ENCODE results near the gene ARMC9.

The ARMC9 gene

GRCh38 chr2:231308219-231308618, 109.8 kb downstream of the ARMC9 start:
- H3K9me3 Mint-ChIP-seq: no peaks in the 10 kb centered on the region
- no peak overlapping the region for H3K27ac Mint-ChIP-seq
- no peak overlapping the region for H3K4me3 Mint-ChIP-seq
- H3K36me3 Mint-ChIP-seq (ENCODE audit: low read depth): no peaks in the 10 kb centered on the region
- no peaks in the 10 kb centered on the region for H3K4me1 Mint-ChIP-seq (ENCODE audit: low read depth)
- peaks cover 8% of the 10 kb centered on the region for H3K27me3 Mint-ChIP-seq (ENCODE audit: low read depth)

GRCh38 chr2:231308631-231309428, 110.4 kb downstream of the ARMC9 start:
- no peaks in the 10 kb centered on the region for H3K9me3 Mint-ChIP-seq
- H3K4me1 Mint-ChIP-seq (ENCODE audit: low read depth): no peaks in the 10 kb centered on the region
- no peak overlapping the region for H3K4me3 Mint-ChIP-seq
- no peaks in the 10 kb centered on the region for H3K36me3 Mint-ChIP-seq (ENCODE audit: low read depth)
- H3K27me3 Mint-ChIP-seq (ENCODE audit: low read depth): peaks cover 8% of the 10 kb centered on the region
- H3K27ac Mint-ChIP-seq: no peak overlapping the region

GRCh38 chr2:231312066-231312465, 113.6 kb downstream of the ARMC9 start:
- Mint-ChIP-seq H3K27me3 (ENCODE audit: low read depth) (no peaks in the 10 kb centered on the region), H3K4me3 (no peak overlapping the region), H3K27ac (no peak overlapping the region), H3K36me3 (ENCODE audit: low read depth) (no peaks in the 10 kb centered on the region), H3K4me1 (ENCODE audit: low read depth) (no peaks in the 10 kb centered on the region), H3K9me3 (no peaks in the 10 kb centered on the region)

- Mint-ChIP-seq H3K4me1 (ENCODE audit: low read depth) (no peaks in the 10 kb centered on the region), H3K36me3 (ENCODE audit: low read depth) (no peaks in the 10 kb centered on the region), H3K4me3 (no peak overlapping the region), H3K27ac (no peak overlapping the region), H3K9me3 (peaks cover 9% of the 10 kb centered on the region), H3K27me3 (ENCODE audit: low read depth) (peaks cover 8% of the 10 kb centered on the region)
These were observed 117.5 kb downstream of the ARMC9 start for GRCh38 chr2:231315896-231316295.

- Mint-ChIP-seq H3K36me3 (ENCODE audit: low read depth) (no peaks in the 10 kb centered on the region), H3K9me3 (peaks cover 9% of the 10 kb centered on the region), H3K27ac (no peak overlapping the region), H3K4me1 (ENCODE audit: low read depth) (no peaks in the 10 kb centered on the region), H3K4me3 (no peak overlapping the region), H3K27me3 (ENCODE audit: low read depth) (peaks cover 22% of the 10 kb centered on the region)
These were observed 119.1 kb downstream of the ARMC9 start for GRCh38 chr2:231317579-231317978.

DNA sequence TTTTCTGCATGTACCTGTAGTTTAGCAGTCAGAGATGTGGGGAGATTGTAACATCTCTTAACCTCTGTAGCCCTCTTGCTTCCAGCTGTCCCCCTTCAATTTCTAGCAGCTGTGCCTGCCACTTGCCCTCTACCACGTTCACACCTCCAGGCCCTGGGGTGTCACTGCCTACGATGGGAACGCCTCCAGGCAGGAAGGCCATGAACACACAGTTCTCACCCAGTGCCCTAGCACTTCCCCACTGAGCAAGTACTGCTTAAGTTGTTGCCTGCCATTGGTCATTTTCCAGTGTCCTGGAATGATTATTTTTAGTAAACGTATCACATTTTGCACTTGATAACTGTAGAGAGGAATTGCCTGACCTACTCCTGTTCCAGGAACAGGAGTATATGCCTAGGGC, 120.0 kb downstream of the ARMC9 start:
- Mint-ChIP-seq H3K27me3 (ENCODE audit: low read depth) (peaks cover 26% of the 10 kb centered on the region), H3K9me3 (peaks cover 9% of the 10 kb centered on the region), H3K4me1 (ENCODE audit: low read depth) (no peaks in the 10 kb centered on the region), H3K36me3 (ENCODE audit: low read depth) (no peaks in the 10 kb centered on the region), H3K4me3 (no peak overlapping the region), H3K27ac (no peak overlapping the region)

DNA sequence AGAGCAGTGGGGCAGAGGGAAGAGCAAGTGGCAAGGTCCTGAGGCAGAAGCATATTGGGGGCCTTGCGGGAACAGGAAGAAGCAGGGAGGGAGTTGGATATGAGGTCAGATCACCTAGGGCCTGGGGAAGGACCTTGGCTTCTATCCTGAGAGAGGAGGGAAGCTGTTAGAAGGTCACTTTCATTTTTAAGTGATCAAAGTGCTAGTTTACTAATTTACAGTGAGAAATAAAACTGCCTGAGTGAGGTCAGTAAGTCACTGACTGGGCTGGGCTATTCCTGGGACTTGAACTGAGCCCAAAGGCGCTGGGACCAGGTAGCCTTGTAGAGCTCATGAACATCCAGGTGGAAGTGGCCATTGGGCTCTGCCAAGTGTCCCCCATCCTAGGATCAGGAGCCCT, 120.5 kb downstream of the ARMC9 start:
- H3K27ac Mint-ChIP-seq: no peak overlapping the region
- no peaks in the 10 kb centered on the region for H3K4me1 Mint-ChIP-seq (ENCODE audit: low read depth)
- H3K4me3 Mint-ChIP-seq: no peak overlapping the region
- no peaks in the 10 kb centered on the region for H3K36me3 Mint-ChIP-seq (ENCODE audit: low read depth)
- peaks cover 9% of the 10 kb centered on the region for H3K9me3 Mint-ChIP-seq
- peaks cover 26% of the 10 kb centered on the region for H3K27me3 Mint-ChIP-seq (ENCODE audit: low read depth)

GRCh38 chr2:231319867-231320266, 121.4 kb downstream of the ARMC9 start:
- no peaks in the 10 kb centered on the region for H3K4me1 Mint-ChIP-seq (ENCODE audit: low read depth)
- peaks cover 26% of the 10 kb centered on the region for H3K27me3 Mint-ChIP-seq (ENCODE audit: low read depth)
- H3K4me3 Mint-ChIP-seq: no peak overlapping the region
- H3K9me3 Mint-ChIP-seq: peaks cover 9% of the 10 kb centered on the region
- no peaks in the 10 kb centered on the region for H3K36me3 Mint-ChIP-seq (ENCODE audit: low read depth)
- H3K27ac Mint-ChIP-seq: no peak overlapping the region

GRCh38 chr2:231321021-231321420, 122.6 kb downstream of the ARMC9 start:
- Mint-ChIP-seq H3K4me1 (ENCODE audit: low read depth) (no peaks in the 10 kb centered on the region), H3K4me3 (no peak overlapping the region), H3K36me3 (ENCODE audit: low read depth) (no peaks in the 10 kb centered on the region), H3K27ac (no peak overlapping the region), H3K27me3 (ENCODE audit: low read depth) (peaks cover 26% of the 10 kb centered on the region), H3K9me3 (peaks cover 9% of the 10 kb centered on the region)

GRCh38 chr2:231321556-231322334, 123.3 kb downstream of the ARMC9 start:
- peaks cover 9% of the 10 kb centered on the region for H3K9me3 Mint-ChIP-seq
- no peak overlapping the region for H3K4me3 Mint-ChIP-seq
- H3K36me3 Mint-ChIP-seq (ENCODE audit: low read depth): no peaks in the 10 kb centered on the region
- H3K27me3 Mint-ChIP-seq (ENCODE audit: low read depth): peaks cover 26% of the 10 kb centered on the region
- H3K4me1 Mint-ChIP-seq (ENCODE audit: low read depth): no peaks in the 10 kb centered on the region
- H3K27ac Mint-ChIP-seq: no peak overlapping the region

DNA sequence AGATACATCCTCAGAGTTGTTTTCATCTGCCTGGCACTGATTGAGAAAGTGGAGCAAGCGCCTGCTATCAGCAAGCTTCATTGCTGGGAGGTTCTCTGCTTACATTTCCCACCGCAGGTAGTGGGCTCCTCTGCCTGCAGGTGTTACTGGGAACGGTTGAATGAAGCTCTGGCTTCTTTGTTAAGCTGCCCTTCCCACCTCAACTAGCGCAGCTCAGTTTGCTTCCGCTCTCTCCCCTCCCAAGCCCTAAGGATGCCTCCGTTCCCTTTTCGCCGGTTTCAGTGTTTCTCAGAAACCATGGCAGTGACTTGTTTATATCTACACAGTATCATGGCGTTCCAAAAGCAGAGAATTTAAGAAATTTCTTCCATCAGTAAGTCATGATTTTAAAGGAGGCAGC, 124.9 kb downstream of the ARMC9 start:
- Mint-ChIP-seq H3K4me1 (ENCODE audit: low read depth) (no peaks in the 10 kb centered on the region), H3K27ac (no peak overlapping the region), H3K27me3 (ENCODE audit: low read depth) (peaks cover 26% of the 10 kb centered on the region), H3K36me3 (ENCODE audit: low read depth) (no peaks in the 10 kb centered on the region), H3K9me3 (no peaks in the 10 kb centered on the region), H3K4me3 (no peak overlapping the region)

DNA sequence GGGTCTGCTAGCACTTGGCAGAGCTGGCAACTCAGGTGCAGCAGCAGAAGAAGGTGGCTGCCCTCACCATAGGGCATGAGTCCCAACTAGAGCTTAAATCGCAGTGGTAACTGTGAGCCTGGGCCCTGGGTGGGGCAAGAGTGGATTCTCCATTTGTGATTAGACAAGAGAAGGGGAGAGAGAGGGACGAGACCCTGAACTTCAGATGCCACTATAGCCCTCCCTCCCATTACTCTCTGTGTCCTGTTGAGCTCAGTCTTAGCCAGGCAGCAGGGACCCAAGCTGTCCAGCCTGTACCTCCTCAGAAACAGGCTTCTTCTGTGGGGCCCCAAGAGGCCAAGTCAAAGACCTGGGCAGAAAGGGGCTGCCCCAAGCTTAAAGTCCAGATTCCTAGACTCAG, 127.4 kb downstream of the ARMC9 start:
- Mint-ChIP-seq H3K36me3 (ENCODE audit: low read depth) (no peaks in the 10 kb centered on the region), H3K9me3 (no peaks in the 10 kb centered on the region), H3K27ac (no peak overlapping the region), H3K4me3 (no peak overlapping the region), H3K27me3 (ENCODE audit: low read depth) (peaks cover 17% of the 10 kb centered on the region), H3K4me1 (ENCODE audit: low read depth) (no peaks in the 10 kb centered on the region)

DNA sequence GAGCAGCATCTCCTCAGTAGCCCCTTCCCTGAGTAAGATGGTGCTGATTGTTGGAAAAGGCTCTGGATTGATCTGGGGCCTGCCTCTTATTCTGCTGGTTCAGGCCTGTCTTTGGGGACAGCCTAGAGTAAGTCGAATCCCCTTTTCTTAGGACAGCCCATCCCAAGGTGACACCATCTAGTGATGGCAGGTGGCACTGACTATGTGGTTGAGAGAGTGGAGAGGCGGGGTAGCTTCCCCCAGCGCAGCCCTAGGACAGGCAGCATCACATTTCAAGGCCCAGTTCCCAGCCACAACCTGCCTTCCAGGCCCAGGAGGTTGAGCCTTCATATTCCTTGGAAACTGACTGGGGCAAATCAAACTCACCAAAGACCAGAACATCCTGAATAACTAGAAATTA, 128.0 kb downstream of the ARMC9 start:
- no peak overlapping the region for H3K4me3 Mint-ChIP-seq
- H3K27me3 Mint-ChIP-seq (ENCODE audit: low read depth): peaks cover 12% of the 10 kb centered on the region
- H3K9me3 Mint-ChIP-seq: no peaks in the 10 kb centered on the region
- no peaks in the 10 kb centered on the region for H3K4me1 Mint-ChIP-seq (ENCODE audit: low read depth)
- no peaks in the 10 kb centered on the region for H3K36me3 Mint-ChIP-seq (ENCODE audit: low read depth)
- H3K27ac Mint-ChIP-seq: no peak overlapping the region

DNA sequence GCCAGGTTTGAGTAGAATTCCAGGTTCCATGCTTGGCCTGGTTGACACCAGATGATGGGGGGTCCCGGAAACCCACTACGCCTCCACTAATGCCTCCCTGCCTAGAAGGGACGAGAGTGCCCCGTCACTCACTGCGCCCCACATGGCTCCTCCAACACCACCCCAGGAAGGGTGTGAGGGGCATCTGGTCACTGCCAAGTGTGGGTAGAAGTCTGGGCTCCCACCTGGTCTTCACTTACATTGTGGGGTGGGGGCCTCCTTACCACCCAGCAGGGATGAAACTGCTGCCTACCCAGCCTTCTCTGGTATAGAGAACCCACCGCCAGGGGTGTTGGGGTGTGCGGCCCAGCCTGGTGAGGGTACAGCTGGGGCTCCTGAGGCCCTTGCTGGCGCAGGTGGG, 131.9 kb downstream of the ARMC9 start:
- Mint-ChIP-seq H3K36me3 (ENCODE audit: low read depth) (no peaks in the 10 kb centered on the region), H3K4me3 (no peak overlapping the region), H3K9me3 (no peaks in the 10 kb centered on the region), H3K27me3 (ENCODE audit: low read depth) (no peaks in the 10 kb centered on the region), H3K27ac (no peak overlapping the region), H3K4me1 (ENCODE audit: low read depth) (no peaks in the 10 kb centered on the region)

DNA sequence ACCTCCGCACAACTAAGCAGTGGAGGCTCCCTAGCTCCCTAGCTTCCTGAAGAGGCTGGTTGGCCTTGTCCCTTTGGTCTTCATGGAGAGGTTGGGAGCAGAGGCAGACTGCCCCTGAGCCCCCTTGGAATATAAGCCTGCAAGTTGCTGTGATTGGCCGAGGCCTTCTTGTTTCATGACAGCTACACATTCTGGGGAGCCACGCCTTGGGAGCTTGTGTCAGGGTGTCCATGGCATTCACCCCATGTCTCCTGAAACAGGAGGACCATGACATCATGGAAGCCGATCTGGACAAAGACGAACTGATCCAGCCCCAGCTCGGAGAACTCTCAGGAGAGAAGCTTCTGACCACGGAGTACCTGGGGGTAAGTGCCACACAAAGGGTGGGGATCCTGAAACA, 133.1 kb downstream of the ARMC9 start:
- no peak overlapping the region for H3K27ac Mint-ChIP-seq
- no peaks in the 10 kb centered on the region for H3K27me3 Mint-ChIP-seq (ENCODE audit: low read depth)
- no peaks in the 10 kb centered on the region for H3K4me1 Mint-ChIP-seq (ENCODE audit: low read depth)
- no peaks in the 10 kb centered on the region for H3K9me3 Mint-ChIP-seq
- no peaks in the 10 kb centered on the region for H3K36me3 Mint-ChIP-seq (ENCODE audit: low read depth)
- H3K4me3 Mint-ChIP-seq: no peak overlapping the region
